ENCODE results near the gene GABBR2.

Gene GABBR2

GRCh38 chr9:98634685-98635336, 73.9 kb downstream of the GABBR2 start:
- no peak for DNase-seq (ENCODE audit: low read depth in 2 of 2)

GRCh38 chr9:98632839-98633238, 75.9 kb downstream of the GABBR2 start:
- DNase-seq (ENCODE audit: low read depth in 2 of 2) = no peak

- no peak for DNase-seq (ENCODE audit: low read depth in 2 of 2)
Measured at GRCh38 chr9:98627296-98627695, 81.4 kb downstream of the GABBR2 start.

- DNase-seq (ENCODE audit: low read depth in 2 of 2) = no peak
Measured at GRCh38 chr9:98625728-98626127, 83.0 kb downstream of the GABBR2 start.

- no peak for DNase-seq (ENCODE audit: low read depth in 2 of 2)
Measured at GRCh38 chr9:98619788-98620187, 88.9 kb downstream of the GABBR2 start.

GRCh38 chr9:98615633-98616032, 93.1 kb downstream of the GABBR2 start:
- DNase-seq (ENCODE audit: low read depth in 2 of 2) = no peak

- no peak for DNase-seq (ENCODE audit: low read depth in 2 of 2)
Measured at GRCh38 chr9:98614941-98615340, 93.8 kb downstream of the GABBR2 start.

GRCh38 chr9:98612061-98612752, 96.5 kb downstream of the GABBR2 start:
- no peak for DNase-seq (ENCODE audit: low read depth in 2 of 2)

GRCh38 chr9:98611319-98611718, 97.4 kb downstream of the GABBR2 start:
- no peak for DNase-seq (ENCODE audit: low read depth in 2 of 2)

- no peak for DNase-seq (ENCODE audit: low read depth in 2 of 2)
Measured at GRCh38 chr9:98610711-98611110, 98.0 kb downstream of the GABBR2 start.

- no peak for DNase-seq (ENCODE audit: low read depth in 2 of 2)
Measured at GRCh38 chr9:98610211-98610610, 98.5 kb downstream of the GABBR2 start.

- DNase-seq (ENCODE audit: low read depth in 2 of 2) = no peak
Measured at GRCh38 chr9:98609646-98610045, 99.1 kb downstream of the GABBR2 start.

- DNase-seq (ENCODE audit: low read depth in 2 of 2) = no peak
Measured at GRCh38 chr9:98607787-98608186, 100.9 kb downstream of the GABBR2 start.

GRCh38 chr9:98607152-98607551, 101.6 kb downstream of the GABBR2 start:
- DNase-seq (ENCODE audit: low read depth in 2 of 2) = no peak

GRCh38 chr9:98606730-98607129, 102.0 kb downstream of the GABBR2 start:
- DNase-seq (ENCODE audit: low read depth in 2 of 2) = no peak

GRCh38 chr9:98605116-98605515, 103.6 kb downstream of the GABBR2 start:
- DNase-seq (ENCODE audit: low read depth in 2 of 2) = no peak

GRCh38 chr9:98603821-98604383, 104.8 kb downstream of the GABBR2 start:
- DNase-seq (ENCODE audit: low read depth in 2 of 2) = no peak

GRCh38 chr9:98602839-98603500, 105.8 kb downstream of the GABBR2 start:
- no peak for DNase-seq (ENCODE audit: low read depth in 2 of 2)

- DNase-seq (ENCODE audit: low read depth in 2 of 2) = no peak
Measured at GRCh38 chr9:98600631-98601030, 108.1 kb downstream of the GABBR2 start.

GRCh38 chr9:98599566-98600216, 109.0 kb downstream of the GABBR2 start:
- DNase-seq (ENCODE audit: low read depth in 2 of 2) = no peak

- DNase-seq (ENCODE audit: low read depth in 2 of 2) = no peak
Measured at GRCh38 chr9:98598861-98599260, 109.9 kb downstream of the GABBR2 start.

GRCh38 chr9:98597236-98597771, 111.4 kb downstream of the GABBR2 start:
- DNase-seq (ENCODE audit: low read depth in 2 of 2) = no peak

All from stimulated activated CD4-positive, alpha-beta T cell treated with anti-CD3 and anti-CD28 coated beads, Interleukin-12 subunit alpha, Interleukin-12 subunit beta, amount 100 ng/mL, for 24 hours (primary cell).